ENCODE results near the gene ARF3. TPM values are rescaled to one million over a fixed set of nuclear protein-coding genes. Genes with fewer than 3 reads are reported as not detected.

ARF3 gene
- total and polyA plus RNA-seq, 4 donors = 14.1 to 29.5 (median 19.4) TPM

- no peak overlapping the region for H3K4me3 ChIP-seq (ENCODE audit: low read depth in 1 of 3, low read length in 3 of 3)
- no peaks in the 10 kb centered on the region for H3K36me3 ChIP-seq (ENCODE audit: control insufficient read depth in 4 of 4, insufficient read depth in 3 of 4, low read depth in 1 of 4, low read length in 3 of 4)
- DNase-seq (ENCODE audit: low spot score) = no peak
- H3K27me3 ChIP-seq (ENCODE audit: control insufficient read depth in 4 of 4, insufficient read depth in 4 of 4, low read length in 3 of 4) = peaks cover 6 to 14% (median 10%) of the 10 kb centered on the region in 4 donors
- WGBS = 47% methylated on average over 6 of the region's 6 CpGs
- TF ChIP-seq SP1 (IDR thresholded peaks at IDR 0.05) (no peak), HNF4A (conservative IDR thresholded peaks at IDR 0.05) (no peak), ATF3 (IDR thresholded peaks at IDR 0.05) (no peak), FOXA2 (IDR thresholded peaks at IDR 0.05) (no peak), REST (IDR thresholded peaks at IDR 0.05) (no peak), FOXA1 (IDR thresholded peaks at IDR 0.05) (no peak)
- H3K9ac ChIP-seq (ENCODE audit: low read depth in 1 of 2, low read length in 2 of 2) = no peak overlapping the region
- no peaks in the 10 kb centered on the region for H3K9me3 ChIP-seq (ENCODE audit: control insufficient read depth in 4 of 4, low read length in 3 of 4)
- H3K27ac ChIP-seq (ENCODE audit: low read depth in 1 of 2, low read length in 2 of 2) = no peak overlapping the region
- H3K4me1 ChIP-seq (ENCODE audit: control insufficient read depth in 4 of 4, insufficient read depth in 4 of 4, low read length in 3 of 4) = peaks cover 27 to 34% (median 30%) of the 10 kb centered on the region in 4 donors
These were observed 25.3 kb upstream of the ARF3 start for GRCh38 chr12:48982397-48983080.

GRCh38 chr12:48981757-48982157, 24.5 kb upstream of the ARF3 start:
- H3K27me3 ChIP-seq (ENCODE audit: control insufficient read depth in 4 of 4, insufficient read depth in 4 of 4, low read length in 3 of 4) = peaks cover 6 to 17% (median 13%) of the 10 kb centered on the region in 4 donors
- H3K4me3 ChIP-seq (ENCODE audit: low read depth in 1 of 3, low read length in 3 of 3) = no peak overlapping the region
- WGBS = 14% methylated on average over 13 of the region's 13 CpGs
- DNase-seq (ENCODE audit: low spot score) = no peak
- peaks cover 27 to 34% (median 30%) of the 10 kb centered on the region in 4 donors for H3K4me1 ChIP-seq (ENCODE audit: control insufficient read depth in 4 of 4, insufficient read depth in 4 of 4, low read length in 3 of 4)
- H3K27ac ChIP-seq (ENCODE audit: low read depth in 1 of 2, low read length in 2 of 2) = no peak overlapping the region
- no peak overlapping the region for H3K9ac ChIP-seq (ENCODE audit: low read depth in 1 of 2, low read length in 2 of 2)
- H3K36me3 ChIP-seq (ENCODE audit: control insufficient read depth in 4 of 4, insufficient read depth in 3 of 4, low read depth in 1 of 4, low read length in 3 of 4) = no peaks in the 10 kb centered on the region
- H3K9me3 ChIP-seq (ENCODE audit: control insufficient read depth in 4 of 4, low read length in 3 of 4) = no peaks in the 10 kb centered on the region
- TF ChIP-seq HNF4G (IDR thresholded peaks at IDR 0.05) (no peak), FOXA2 (IDR thresholded peaks at IDR 0.05) (no peak), HNF4A (conservative IDR thresholded peaks at IDR 0.05) (no peak), EGR1 (IDR thresholded peaks at IDR 0.05; ENCODE audit: low read depth in 2 of 2) (no peak), NR2F2 (IDR thresholded peaks at IDR 0.05) (no peak), TAF1 (conservative IDR thresholded peaks at IDR 0.05) (no peak), GABPA (IDR thresholded peaks at IDR 0.05 in 1 of 2, conservative IDR thresholded peaks at IDR 0.05 in 1 of 2) (no peak), CTCF (IDR thresholded peaks at IDR 0.05; ENCODE audit: low read depth, low read length, missing input control) (no peak), MAX (IDR thresholded peaks at IDR 0.05) (no peak), SP1 (IDR thresholded peaks at IDR 0.05) (no peak), JUND (IDR thresholded peaks at IDR 0.05) (no peak), YY1 (IDR thresholded peaks at IDR 0.05) (no peak), FOXA1 (IDR thresholded peaks at IDR 0.05) (no peak)
